Panc1 (cell line): ENCODE data around the gene BBOF1. TPM values are rescaled to one million over a fixed set of nuclear protein-coding genes. Genes with fewer than 3 reads are reported as not detected.
"Not testable (repeated sequence)": the region's sequence is repeated elsewhere in the genome, so short reads cannot be mapped to it uniquely, and the experiment has no call there.

Experiments
- ATAC-seq: fragments of 200-7000 bp; cut with Tn5 transposase; 2 replicates; pipeline ENCODE4 v1.9.1; 2020; ENCODE audit warnings: mild to moderate bottlenecking, moderate library complexity
- BruUV-seq: library from RNA; stranded (reverse); fragments of 400-500 nt; replicated peaks from 2 replicates; lab custom pipeline; 2021; lab: Mats Ljungman, UMichigan
- CTCF ChIA-PET: fragments of 300-600 bp; sonication (Branson Sonifier 250); formaldehyde crosslinking; loops from one replicate; lab custom pipeline; 2022; ENCODE audit warnings: antibody characterized with exemption; lab: Charles Lee
- POLR2A ChIA-PET: fragments of 300-600 bp; sonication (Branson Sonifier 250); formaldehyde crosslinking; loops from one replicate; lab custom pipeline; 2022; ENCODE audit warnings: antibody characterized with exemption; lab: Charles Lee
- DNase-seq: peaks from one replicate; pipeline ENCODE4 v3.0.0-alpha.2; 2010; ENCODE audit warnings: low read depth, low spot score
- H3K27ac ChIP-seq: 2 replicates; pipeline ENCODE4 v1.5.1; 2011; ENCODE audit warnings: mild to moderate bottlenecking, low read length, inconsistent platforms
- H3K27me3 ChIP-seq: fragments of 200-500 bp; sonication (Bioruptor generic); 2 replicates; pipeline ENCODE4 v1.6.0; 2014; ENCODE audit warnings: low read length, inconsistent platforms; ENCODE audit not compliant: control insufficient read depth, insufficient read depth
- H3K36me3 ChIP-seq: fragments of 200-500 bp; sonication (Bioruptor generic); 2 replicates; pipeline ENCODE4 v1.5.1; 2014; ENCODE audit warnings: inconsistent platforms, mild to moderate bottlenecking, low read length, moderate library complexity; ENCODE audit not compliant: control insufficient read depth, insufficient read depth
- H3K4me1 ChIP-seq: 2 replicates; pipeline ENCODE4 v1.5.1; 2011; ENCODE audit warnings: inconsistent platforms, mild to moderate bottlenecking, low read length, moderate library complexity; ENCODE audit not compliant: control insufficient read depth, insufficient read depth
- H3K4me3 ChIP-seq, 2 experiments: 2 replicates each; pipeline ENCODE4 v1.5.1; 2011 to 2012; ENCODE audit warnings: low read depth in 2 of 2, low read length in 2 of 2, mild to moderate bottlenecking in 2 of 2, inconsistent platforms in 1 of 2, moderate library complexity in 1 of 2
- H3K9me3 ChIP-seq: fragments of 200-500 bp; sonication (Bioruptor generic); 2 replicates; pipeline ENCODE4 v1.5.1; 2014; ENCODE audit warnings: low read depth, mild to moderate bottlenecking, inconsistent platforms, low read length, moderate library complexity; ENCODE audit not compliant: control insufficient read depth, insufficient read depth
- SIN3A ChIP-seq: IDR thresholded peaks from 2 replicates; pipeline ENCODE4 v1.6.1; 2012; ENCODE audit warnings: low read depth, mild to moderate bottlenecking, low read length, moderate library complexity, borderline replicate concordance; ENCODE audit not compliant: insufficient read depth
- TCF7L2 ChIP-seq: IDR thresholded peaks from 2 replicates; pipeline ENCODE4 v1.6.1; 2011; ENCODE audit warnings: mild to moderate bottlenecking, low read depth, low read length, inconsistent platforms
- in situ Hi-C: cut with HindIII; loops from 2 replicates; pipeline ENCODE4 v1.10.0; 2016; ENCODE audit warnings: low sequenced_read_pairs, low pct_unique_long_range_greater_than_20kb
- intact Hi-C: fragments of 100-400 bp; cut with micrococcal nuclease; formaldehyde crosslinking; loops from one replicate; pipeline ENCODE4 v1.10.0; 2022; ENCODE audit not compliant: unreplicated experiment
- total RNA-seq: library from RNA; stranded (reverse); gene quantifications from one replicate; pipeline ENCODE4 v1.2.1, GENCODE V29; 2021; ENCODE audit not compliant: unreplicated experiment
- TF ChIP-seq, protein P1 (sequence below): fragments of 450-650 bp; IDR thresholded peaks from 2 replicates; pipeline ENCODE4 v1.5.1; 2017; ENCODE audit warnings: mild to moderate bottlenecking

The BBOF1 gene
- total RNA-seq, 1 experiment from 2014 or later: 1.9 TPM

DNA sequence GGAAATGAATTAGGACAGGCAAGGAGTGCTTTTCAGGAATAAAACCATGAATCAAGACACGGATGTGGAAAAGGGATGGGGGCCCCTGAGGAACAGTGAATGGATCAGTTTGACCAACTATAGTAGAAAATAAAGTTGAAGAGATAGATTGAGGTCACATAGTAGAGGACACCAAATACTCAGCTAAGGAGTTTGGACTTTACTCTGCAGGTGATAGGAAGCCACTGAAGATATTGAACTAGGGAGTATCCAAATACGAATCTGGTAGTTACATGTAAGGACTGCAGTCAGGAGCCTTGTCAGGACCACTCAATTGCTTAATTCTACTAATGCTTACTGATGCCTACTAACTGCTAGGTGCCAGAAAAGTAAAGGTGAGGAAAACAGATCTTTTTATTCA, 20.4 kb upstream of the BBOF1 start:
- ChIA-PET CTCF (no interaction called here), POLR2A (no interaction called here)
- Histone ChIP-seq H3K36me3 (no peaks in the 10 kb centered on the region), H3K9me3 (no peaks in the 10 kb centered on the region), H3K4me3 (no peak overlapping the region), H3K27ac (no peak overlapping the region), H3K27me3 (no peaks in the 10 kb centered on the region), H3K4me1 (no peaks in the 10 kb centered on the region)
- TF ChIP-seq, protein P1, sequence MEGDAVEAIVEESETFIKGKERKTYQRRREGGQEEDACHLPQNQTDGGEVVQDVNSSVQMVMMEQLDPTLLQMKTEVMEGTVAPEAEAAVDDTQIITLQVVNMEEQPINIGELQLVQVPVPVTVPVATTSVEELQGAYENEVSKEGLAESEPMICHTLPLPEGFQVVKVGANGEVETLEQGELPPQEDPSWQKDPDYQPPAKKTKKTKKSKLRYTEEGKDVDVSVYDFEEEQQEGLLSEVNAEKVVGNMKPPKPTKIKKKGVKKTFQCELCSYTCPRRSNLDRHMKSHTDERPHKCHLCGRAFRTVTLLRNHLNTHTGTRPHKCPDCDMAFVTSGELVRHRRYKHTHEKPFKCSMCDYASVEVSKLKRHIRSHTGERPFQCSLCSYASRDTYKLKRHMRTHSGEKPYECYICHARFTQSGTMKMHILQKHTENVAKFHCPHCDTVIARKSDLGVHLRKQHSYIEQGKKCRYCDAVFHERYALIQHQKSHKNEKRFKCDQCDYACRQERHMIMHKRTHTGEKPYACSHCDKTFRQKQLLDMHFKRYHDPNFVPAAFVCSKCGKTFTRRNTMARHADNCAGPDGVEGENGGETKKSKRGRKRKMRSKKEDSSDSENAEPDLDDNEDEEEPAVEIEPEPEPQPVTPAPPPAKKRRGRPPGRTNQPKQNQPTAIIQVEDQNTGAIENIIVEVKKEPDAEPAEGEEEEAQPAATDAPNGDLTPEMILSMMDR: no peak
- TF ChIP-seq TCF7L2: no peak
- no TSS peak for BruUV-seq
- in situ Hi-C loops: no loop called here
- DNase-seq: no peak
- intact Hi-C loops: no loop called here
- ATAC-seq: no peak

DNA sequence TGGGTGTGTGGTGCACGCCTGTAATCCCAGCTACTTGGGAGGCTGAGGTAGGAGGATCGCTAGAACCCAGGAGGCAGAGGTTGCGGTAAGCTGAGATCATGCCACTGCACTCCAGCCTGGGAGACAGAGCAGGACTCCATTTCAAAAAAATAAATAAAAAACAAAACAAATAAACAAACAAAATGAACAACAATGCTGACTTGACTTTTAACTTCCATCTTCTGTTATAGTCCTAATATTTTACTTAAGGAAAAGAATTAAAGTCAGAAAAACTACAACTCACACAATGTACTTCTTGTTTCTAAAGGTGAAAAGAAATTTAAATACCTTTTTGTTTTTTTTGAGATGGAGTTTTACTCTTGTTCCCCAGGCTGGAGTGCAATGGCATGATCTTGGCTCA, 13.5 kb upstream of the BBOF1 start:
- H3K4me1 ChIP-seq, H3K27me3 ChIP-seq, H3K4me3 ChIP-seq, H3K27ac ChIP-seq, in situ Hi-C loops, BruUV-seq, POLR2A ChIA-PET, H3K36me3 ChIP-seq, ATAC-seq, H3K9me3 ChIP-seq, DNase-seq, intact Hi-C loops: not testable (repeated sequence)
- CTCF ChIA-PET: interaction anchor here (0.6 kb wide), 1 partner anchor 561 kb away, joined by 4 read pairs; no protein-coding TSS in a partner anchor

DNA sequence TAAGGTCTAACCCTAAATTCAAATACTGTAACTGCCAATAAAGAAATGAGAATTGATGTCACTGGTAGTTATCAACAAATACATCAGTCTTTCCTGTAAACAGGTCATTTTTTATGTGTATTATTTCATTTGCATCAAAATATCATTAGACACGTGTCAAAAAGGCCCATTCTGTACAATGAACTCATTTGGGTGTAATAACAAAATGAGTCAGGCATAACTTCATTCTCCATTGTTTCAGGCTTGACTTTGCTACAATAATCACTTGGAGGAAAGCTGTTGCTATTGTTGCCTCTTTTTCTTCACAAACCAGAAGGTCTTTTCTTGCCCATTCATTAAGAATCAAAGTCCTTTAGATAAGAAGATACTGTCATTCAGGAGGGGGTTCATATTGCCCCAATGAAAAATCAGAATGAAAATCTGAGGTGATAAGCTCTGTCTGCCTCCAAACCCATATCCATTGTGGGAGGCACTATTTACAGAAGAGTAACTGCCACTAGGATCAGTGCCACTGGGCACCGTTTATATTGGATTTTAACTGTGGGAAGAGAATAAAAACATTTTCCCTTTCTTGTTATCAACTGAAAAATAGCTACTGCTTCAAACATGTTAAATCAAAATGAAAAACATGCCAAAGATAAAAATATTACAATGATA, 10.2 kb upstream of the BBOF1 start:
- Histone ChIP-seq H3K4me1 (no peaks in the 10 kb centered on the region), H3K27ac (no peak overlapping the region), H3K9me3 (no peaks in the 10 kb centered on the region), H3K27me3 (no peaks in the 10 kb centered on the region), H3K36me3 (peaks cover 2% of the 10 kb centered on the region), H3K4me3 (no peak overlapping the region)
- intact Hi-C loops: no loop called here
- ATAC-seq (no peak), DNase-seq (no peak)
- in situ Hi-C loops: no loop called here
- TF ChIP-seq SIN3A (no peak), TCF7L2 (no peak)
- TF ChIP-seq, protein P1: no peak
- BruUV-seq: no TSS peak
- ChIA-PET POLR2A (no interaction called here), CTCF (no interaction called here)

DNA sequence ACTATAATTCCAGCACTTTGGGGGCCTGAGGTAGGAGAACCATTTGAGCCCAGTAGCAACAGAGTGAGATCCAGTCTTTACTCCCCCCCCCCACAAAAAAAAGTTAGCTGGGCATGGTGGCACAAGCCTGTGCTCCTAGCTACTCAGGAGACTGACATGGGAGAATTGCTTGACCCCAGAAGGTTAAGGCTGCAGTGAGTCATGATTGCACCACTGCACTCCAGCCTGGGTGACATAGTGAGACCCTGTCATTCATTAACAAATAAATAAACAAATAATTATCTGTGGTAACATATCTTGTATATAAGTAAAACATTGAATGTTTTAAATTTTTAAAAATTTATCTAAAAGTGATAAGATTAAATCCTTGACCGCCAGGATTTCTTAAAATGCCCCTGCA, 4.8 kb upstream of the BBOF1 start:
- Histone ChIP-seq H3K4me3 (no peak overlapping the region), H3K4me1 (no peaks in the 10 kb centered on the region), H3K36me3 (peaks cover 5% of the 10 kb centered on the region), H3K27ac (no peak overlapping the region), H3K27me3 (no peaks in the 10 kb centered on the region), H3K9me3 (no peaks in the 10 kb centered on the region)
- POLR2A ChIA-PET: no interaction called here
- in situ Hi-C loops (no loop called here), intact Hi-C loops (no loop called here)
- CTCF ChIA-PET: no interaction called here
- no peak for ATAC-seq
- DNase-seq: no peak
- no peak for TF ChIP-seq SIN3A
- TF ChIP-seq, protein P1: no peak
- no TSS peak for BruUV-seq
